HL-60/S4 treated with retinoic acid at 250 ng/mL for 4 days and 3 days (cell line): ENCODE data around the gene CCDC91.
"Not testable (repeated sequence)": the region's sequence is repeated elsewhere in the genome, so short reads cannot be mapped to it uniquely, and the experiment has no call there.

Source experiments
- in situ Hi-C: fragments of 300-500 bp; cut with MboI; formaldehyde crosslinking; loops from 2 replicates; pipeline ENCODE4 v1.7.0; 2022; ENCODE audit warnings: low sequenced_read_pairs

CCDC91 gene

DNA sequence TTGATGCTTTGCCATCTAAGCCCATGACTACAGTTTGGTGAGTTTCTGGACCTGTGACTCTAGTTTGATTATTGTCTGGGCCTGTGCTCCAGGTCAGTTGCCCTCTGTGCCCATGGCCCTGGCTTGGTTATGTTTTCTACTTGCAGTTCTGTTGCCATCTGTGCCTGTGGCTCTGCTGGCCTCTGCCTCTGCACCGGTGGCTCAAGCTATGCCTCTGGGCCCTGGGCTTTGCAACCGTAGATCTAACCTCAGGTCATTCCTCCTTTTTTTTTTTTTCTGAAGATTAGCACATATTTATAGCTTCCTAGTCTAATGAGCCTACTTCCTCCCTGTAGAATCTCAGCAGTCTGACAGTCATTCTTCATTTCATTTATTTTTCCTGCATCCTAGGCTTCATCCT, 161.2 kb downstream of the CCDC91 start:
- in situ Hi-C loops = no loop called here

DNA sequence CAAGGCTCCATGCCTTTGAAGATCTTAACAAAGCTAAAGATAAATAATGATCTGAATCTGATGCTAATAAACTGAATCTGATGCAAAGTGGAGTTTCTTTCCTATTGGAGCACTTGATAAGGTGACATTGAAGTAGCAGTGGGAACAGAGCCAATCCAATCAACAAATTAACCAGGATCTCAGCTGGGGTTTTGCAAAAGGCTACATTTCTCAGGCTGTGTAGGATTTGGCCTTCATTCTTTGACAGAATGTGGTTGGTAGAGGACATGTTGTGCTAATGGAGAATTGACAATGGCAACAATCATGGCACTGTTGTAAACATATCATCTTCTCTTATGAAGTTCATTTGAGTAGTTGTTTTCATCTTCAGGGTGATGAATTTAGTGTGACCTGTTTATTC, 164.9 kb downstream of the CCDC91 start:
- in situ Hi-C loops = no loop called here

DNA sequence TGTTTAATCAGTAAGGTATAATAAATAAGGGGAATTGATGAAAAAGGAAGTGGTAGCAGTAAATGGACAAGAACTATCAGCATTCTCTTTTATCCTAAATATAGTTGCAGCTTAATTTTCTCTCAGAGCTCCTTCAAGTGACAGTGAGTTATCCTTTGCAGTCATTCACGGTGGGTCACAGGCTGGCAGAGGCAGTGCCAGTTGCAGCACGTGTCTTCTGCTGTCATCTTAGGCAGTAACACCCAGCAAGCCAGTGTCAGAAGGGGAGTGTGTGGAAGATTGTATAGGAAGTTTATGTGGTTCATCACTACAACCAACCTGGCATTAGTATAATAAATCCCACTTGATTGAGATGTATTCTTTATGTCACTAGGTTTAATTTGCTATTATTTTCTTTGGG, 170.0 kb downstream of the CCDC91 start:
- in situ Hi-C loops = no loop called here

DNA sequence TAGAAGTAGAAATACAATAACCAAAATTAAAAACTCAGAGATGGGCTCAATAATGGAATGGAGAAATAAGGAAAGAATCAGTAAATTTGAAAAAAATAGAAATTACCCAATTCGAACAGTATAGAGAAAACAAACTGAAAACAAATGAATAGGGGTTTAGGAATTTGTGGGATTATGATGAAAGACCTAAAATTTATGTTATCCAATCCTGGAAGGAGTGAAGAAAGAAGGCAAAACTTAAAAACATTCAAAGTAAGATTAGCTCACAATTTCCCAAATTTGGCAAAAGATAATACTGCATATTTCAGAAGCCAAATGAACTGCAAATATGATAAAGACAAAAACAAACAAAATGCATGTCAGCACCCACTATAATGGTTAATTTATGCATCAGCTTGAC, 177.1 kb downstream of the CCDC91 start:
- in situ Hi-C loops = no loop called here

DNA sequence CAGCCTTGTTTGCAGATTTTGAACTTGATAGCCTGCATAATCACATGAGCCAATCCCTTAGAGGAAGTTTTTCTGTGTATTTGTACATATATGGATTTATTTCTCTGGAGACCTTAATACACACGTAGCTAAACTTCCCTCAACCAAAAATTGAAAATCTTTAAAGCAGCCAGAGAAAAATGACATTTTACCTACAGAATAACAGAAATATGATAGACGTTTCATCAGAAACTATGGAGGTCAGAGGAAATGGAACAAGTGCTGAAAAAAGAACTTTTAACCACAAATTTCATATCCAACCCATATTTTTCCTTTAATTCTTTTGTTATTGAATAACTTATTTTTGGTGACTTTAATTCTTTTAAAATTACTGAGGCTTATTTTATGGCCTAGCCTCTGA, 177.7 kb downstream of the CCDC91 start:
- in situ Hi-C loops = no loop called here

DNA sequence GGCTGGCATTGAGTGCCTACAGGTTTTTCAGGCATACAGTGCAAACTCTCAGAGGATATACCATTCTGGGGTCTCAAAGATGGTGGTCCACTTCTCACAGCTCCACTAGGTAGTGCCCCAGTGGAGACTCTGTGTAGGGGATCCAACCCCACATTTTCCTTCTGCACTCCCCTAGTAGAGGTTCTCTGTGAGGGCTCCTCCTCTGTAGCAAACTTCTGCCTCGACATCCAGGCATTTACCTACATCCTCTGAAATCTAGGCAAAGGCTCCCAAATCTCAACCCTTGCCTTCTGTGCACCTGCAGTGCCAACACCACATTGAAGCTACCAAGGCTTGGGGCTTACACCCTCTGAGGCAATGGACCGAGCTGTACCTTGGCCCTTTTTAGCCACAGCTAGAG, 179.2 kb downstream of the CCDC91 start:
- in situ Hi-C loops = no loop called here

DNA sequence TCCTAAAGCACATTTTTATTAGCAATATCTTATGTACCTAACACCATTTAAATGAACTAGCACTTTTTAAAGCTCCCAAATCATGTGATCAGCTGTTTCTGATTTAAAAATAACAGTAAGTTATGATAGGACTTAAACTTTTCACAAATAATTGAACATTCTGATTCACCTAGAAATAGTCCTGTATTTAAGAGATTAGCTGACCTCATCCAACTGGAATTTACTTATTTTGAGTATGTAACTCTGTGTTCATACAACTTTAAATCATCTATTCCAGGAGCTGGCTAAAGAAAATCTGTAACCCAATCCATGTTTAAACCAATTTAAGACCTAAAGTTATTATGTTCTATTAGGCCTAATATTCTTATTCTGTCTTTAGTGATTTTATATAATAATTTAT, 184.3 kb downstream of the CCDC91 start:
- in situ Hi-C loops = no loop called here

DNA sequence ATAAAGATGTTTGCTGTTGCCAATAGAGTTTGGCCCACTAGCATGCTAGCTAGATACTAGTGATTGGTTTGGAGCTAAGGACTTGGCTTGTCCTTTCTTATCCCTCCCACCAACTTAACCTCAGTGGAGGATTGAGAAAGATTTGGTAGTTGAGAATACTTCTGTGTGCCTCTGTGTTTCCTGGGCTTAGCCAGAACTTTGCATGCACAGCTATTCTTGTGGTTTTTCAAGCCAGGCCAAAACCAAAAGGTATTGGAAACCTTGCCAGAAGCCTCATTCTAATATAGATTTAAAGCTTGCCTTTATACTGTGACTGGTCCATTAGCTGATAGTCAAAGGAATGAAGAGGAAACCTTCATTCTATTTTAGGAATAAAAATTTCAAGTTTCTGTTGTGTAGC, 188.5 kb downstream of the CCDC91 start:
- in situ Hi-C loops = no loop called here

DNA sequence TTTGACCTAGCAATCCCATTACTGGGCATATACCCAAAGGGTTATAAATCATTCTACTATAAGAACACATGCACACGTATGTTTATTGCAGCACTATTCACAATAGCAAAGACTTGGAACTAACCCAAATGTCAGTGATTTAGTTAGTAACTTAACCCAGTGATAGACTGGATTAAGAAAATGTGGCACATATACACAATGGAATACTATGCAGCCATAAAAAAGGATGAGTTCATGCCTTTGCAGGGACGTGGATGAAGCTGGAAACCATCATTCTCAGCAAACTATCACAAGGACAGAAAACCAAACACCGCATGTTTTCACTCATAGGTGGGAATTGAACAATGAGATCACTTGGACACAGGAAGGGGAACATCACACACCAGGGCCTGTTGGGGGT, 189.5 kb downstream of the CCDC91 start:
- in situ Hi-C loops = not testable (repeated sequence)

DNA sequence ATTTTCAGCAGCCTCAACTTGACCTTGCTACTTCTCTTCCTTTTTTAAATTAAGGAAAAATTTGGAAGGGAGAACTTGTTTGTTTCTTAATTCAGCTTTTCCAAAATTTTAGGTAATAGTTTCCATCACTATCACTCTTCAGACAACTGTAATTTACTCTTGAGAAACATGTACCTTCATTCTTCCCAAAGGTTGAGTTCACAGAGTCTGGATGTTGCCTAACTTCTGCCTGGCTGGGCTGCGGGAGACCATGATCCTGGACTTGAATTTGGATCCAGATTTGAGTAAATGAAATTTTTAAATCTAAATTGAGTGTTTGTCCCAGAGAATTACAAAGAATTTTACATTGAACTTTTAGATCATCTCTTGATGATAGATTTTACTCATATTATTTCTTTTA, 193.1 kb downstream of the CCDC91 start:
- in situ Hi-C loops = no loop called here

DNA sequence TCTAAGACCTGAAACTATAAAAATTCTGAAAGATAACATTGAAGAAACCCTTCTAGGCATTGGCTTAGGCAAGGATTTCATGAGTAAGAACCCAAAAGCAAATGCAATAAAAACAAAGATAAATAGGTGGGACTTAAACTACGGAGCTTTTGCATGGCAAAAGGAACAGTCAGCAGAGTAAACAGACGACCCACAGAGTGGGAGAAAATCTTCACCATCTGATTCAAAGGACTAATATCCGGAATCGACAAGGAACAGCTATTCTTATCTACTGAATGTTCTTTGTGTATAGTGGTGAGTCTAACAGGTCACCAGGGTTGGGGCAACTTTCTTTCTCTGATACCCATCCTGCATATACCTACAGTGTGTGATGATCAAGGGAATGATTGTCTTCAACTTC, 198.6 kb downstream of the CCDC91 start:
- in situ Hi-C loops = no loop called here

DNA sequence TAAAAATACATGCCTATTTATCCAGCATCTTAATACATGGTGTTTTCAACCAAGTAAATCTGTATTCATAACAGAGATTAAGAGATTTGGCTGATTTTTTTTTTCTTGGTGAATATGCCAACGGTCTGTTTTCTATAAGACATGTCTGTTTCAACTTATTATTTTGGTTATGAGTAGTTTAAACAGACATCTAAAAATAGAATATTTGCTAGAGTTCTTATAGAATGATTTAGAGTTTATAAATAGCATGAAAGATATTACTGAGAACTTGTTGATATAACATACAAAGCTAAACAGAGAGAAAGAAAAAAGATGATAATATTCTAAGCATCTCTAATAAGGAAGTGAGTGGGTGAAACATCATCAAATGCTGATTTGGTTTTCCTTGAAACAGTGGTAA, 199.9 kb downstream of the CCDC91 start:
- in situ Hi-C loops = no loop called here

DNA sequence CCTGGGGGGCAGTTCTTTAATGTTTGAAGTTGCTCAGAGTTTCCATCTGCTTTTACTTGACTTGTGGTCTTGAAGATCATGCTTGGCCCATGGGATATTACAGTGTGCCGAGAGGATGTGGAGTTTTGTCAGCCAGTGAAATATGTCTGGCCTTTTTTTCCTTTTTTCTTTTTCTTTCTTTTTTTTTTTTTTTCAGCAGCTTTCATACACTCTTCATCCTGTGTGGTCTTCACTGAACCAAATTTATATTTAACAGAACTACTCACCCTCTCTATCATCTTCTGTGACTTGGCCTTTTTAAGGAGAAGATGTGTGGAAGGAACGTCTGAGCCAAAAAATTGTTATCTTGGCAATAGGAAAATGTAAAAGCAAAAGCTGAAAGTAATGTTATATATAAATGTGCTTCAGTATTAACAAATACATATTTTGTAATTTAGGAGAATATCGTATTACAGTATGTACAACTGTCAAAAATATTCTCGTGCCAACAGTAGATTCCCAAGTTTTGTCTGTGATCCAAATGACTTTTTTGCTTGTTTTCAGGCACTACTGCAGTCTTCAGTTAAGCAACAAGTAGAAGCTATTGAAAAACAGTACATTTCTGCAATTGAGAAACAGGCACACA, 200.6 kb downstream of the CCDC91 start:
- in situ Hi-C loops = no loop called here

DNA sequence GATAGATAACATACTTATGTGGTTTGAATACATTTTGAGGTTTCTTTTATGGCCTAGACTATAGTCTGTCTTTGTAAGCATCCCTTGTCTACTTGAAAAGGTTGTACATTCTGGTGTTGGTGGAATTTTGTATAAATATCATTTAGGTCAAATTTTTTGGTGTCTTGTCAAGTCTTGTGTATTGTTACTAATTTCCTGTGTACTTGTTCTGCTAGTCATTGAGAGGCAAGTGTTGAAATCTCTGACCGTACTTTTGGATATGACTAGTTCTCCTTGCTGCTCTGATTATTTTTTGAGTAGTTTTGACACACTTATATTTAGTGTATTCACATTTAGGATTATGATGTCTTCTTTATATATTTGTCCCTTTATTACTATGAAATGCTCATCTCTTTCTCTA, 219.6 kb downstream of the CCDC91 start:
- in situ Hi-C loops = no loop called here

DNA sequence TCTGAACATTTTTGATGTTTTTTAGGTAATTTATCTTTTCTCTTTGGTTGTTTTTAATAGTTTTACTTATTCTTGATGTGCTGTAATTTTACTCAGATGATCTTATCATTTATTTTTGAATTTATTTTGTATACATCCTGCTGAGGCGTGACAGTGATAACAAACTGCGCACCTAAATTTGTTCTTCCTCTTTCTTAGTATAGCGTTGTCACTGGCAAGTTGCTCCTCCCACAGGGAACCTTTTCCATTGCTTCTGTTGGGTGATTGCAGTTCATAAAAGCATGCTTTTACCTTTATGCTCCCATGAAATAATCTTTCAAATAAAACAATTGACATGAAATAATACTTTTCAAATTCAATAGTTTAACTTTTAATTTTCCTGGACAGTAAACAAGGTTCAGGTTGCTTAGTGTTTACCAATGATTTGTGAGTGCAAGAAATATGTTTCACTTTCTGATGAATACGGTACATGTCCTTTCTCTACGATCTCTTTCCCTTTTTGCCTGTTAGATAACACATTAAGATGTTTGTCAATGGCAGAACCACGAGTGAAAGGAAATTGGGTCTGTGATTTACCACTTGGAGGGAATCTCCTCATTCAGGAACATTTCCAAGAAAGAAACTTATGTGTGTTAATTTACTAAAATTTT, 223.3 kb downstream of the CCDC91 start:
- in situ Hi-C loops = no loop called here

DNA sequence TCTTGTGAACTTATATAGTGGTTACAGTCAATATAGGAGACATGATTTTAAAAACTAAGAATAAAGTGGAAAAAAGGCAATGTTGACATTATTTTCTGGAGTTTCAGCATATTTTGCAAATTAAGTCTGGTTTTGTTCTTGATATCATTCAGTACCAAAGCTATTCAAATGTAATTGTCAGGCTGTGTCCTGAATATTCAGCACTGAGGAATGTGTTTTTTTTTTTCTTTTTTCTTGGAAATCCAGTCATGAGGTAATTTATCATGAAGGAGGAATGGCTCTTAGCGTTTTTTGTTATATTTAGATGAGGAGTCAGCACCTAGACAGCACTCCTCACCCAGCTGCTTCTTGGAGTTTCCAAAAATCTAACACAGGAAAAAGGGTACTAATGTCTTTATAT, 225.5 kb downstream of the CCDC91 start:
- in situ Hi-C loops = no loop called here

DNA sequence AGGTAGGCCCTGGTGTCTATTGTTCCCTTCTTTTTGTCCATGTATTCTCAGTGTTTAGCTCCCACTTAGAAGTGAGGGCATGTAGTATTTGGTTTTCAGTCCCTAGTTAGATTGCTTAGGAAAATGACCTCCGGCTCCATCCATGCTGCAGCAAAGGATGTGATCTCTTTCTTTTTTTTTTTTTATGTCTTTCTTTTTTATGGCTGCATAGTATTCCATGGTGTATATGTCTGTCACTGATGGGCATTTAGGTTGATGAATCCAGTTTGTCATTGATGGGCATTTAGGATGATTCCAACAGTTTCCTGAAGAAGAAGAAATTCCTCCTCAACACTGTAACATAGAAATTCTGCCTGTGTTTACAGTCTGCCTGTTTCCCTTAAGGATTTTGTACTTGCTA, 231.1 kb downstream of the CCDC91 start:
- in situ Hi-C loops = no loop called here

DNA sequence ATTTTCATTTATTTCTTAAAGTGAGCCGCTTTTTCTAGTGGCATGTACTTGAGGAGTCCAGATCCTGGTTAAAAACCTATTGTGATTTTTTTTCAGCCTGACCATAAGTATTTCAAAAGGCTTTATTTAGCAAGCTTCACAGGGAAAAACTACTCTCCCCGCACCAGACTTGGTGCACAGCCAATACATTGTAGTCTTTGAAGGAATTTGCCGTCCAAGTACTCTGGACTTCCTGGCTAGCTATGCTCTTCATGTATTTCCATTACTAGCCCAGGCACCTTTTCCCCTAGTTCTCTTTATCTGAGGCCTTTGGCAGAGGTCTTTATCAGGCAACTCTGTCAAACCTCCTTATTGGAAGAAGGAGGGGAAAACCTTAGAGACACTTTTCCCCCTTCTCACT, 234.7 kb downstream of the CCDC91 start:
- in situ Hi-C loops = no loop called here

DNA sequence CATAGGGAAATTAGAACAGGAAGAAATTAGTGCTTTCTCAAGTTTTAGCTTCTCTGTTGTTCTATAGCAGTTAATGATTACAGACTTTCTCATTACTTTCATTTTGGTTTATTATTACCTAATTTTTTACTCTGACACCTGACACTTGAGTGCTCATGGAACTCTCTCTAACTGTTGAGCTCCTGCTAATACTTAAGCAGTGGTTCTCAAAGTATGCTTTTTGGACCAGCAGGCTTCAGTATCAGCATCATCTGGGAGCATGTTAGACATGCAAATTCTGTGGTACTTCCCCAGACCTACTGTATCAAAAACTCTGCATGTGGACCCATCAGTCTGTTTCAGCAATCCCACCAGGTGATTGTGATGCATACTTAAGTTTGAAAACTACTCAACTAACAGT, 235.3 kb downstream of the CCDC91 start:
- in situ Hi-C loops = no loop called here

DNA sequence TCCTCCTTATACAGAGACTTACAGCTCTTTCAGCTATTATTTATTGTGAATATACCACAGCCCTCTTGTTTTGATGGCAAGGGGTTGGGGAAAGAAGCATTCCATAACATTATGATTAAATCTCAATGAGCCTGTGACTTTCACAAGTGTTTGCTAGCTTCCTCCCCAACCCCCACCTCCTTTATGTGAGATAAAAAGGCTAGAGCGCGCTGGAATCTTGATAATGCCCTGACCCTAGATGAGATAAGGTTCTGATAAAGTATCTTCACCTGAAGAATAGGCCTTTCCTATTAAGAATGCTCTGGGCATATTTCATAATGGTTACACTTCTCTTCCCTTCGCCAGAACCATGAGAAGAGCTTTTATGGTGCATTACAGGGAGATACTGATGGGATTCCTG, 236.8 kb downstream of the CCDC91 start:
- in situ Hi-C loops = no loop called here

DNA sequence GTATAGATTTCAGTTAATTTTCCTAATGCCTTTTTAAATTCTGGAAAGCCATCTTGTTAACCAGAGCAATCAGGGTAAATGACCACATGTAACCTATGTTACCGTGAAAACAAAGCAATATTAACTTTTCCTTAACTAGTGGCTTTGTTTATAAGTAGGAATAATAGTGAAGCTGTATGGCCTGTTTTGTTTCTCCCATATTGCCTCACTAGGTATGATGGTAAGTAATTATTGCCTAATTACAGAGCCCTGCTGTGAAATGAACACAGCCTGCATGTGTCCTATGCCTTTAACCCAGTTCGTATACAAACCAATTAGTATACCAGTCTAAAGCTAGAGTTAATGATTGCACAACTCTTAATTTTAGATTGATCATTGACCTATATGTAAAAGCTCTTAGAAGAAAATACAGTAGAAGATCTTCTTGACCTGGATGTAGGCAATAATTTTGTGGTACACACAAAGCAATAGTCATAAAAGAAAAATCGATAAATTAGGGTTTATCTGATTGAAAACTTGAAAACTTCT, 249.9 kb downstream of the CCDC91 start:
- in situ Hi-C loops = no loop called here

DNA sequence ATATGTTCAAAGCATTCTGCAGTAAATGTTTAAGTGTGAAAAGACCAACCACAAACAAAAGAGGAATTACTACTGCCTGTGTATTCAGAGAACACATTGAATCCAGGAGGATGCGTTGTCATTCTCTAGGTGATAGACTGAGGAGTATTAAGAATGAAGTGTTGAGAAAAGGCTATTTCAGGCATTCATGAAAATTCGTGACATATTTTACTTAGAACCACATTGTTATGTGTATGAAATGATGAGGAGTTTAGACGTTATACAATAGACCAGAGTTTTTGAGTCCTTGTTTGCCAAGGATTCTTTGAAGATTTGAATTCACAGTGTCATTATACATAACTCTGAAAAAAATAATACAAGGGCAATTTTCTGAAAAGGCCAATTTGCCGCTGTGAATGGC, 251.8 kb downstream of the CCDC91 start:
- in situ Hi-C loops = no loop called here

DNA sequence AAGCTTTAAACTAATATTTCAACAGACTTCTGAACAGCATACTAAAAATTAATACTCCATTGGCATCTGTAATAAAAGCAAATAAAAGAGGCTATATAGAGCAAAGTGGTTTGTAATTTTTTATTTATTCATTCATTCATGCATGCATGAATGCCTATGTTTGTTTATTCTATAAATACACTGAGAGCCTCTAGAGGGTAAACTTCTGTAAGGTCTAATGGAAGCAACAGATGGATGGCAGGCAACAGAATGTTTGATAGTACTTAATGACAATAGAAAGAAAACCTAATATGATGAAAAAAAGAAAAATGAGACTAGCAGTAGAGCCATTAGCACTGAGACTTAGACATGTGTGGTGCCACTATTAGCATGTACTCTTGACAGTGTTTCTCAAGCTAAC, 253.1 kb downstream of the CCDC91 start:
- in situ Hi-C loops = no loop called here
